Liver (tissue), 9 donors: ENCODE data around the gene CADPS. TPM values are rescaled to one million over a fixed set of nuclear protein-coding genes. Genes with fewer than 3 reads are reported as not detected.

Experiments
- DNase-seq: peaks from one replicate; pipeline ENCODE4 v3.0.0-alpha.2; 2017; ENCODE audit warnings: low spot score
- H3K27ac ChIP-seq, 2 donors: one replicate each; pipeline ENCODE4 v1.7.0; 2013; ENCODE audit warnings: inconsistent platforms in 2 of 2, low read length in 2 of 2, control low read depth in 1 of 2, low read depth in 1 of 2, mild to moderate bottlenecking in 1 of 2
- H3K27me3 ChIP-seq, 4 donors: one replicate each; pipeline versions ENCODE4 v1.6.1 to v1.7.0; 2013; ENCODE audit warnings: low read length in 3 of 4, inconsistent platforms in 1 of 4, mild to moderate bottlenecking in 1 of 4, moderate library complexity in 1 of 4; ENCODE audit not compliant: control insufficient read depth in 4 of 4, insufficient read depth in 4 of 4
- H3K36me3 ChIP-seq, 4 donors: one replicate each; pipeline versions ENCODE4 v1.6.1 to v1.7.0; 2013; ENCODE audit warnings: low read length in 3 of 4, mild to moderate bottlenecking in 3 of 4, low read depth in 1 of 4, moderate library complexity in 1 of 4; ENCODE audit not compliant: control insufficient read depth in 4 of 4, insufficient read depth in 3 of 4
- H3K4me1 ChIP-seq, 4 donors: one replicate each; pipeline versions ENCODE4 v1.6.1 to v1.7.0; 2013; ENCODE audit warnings: low read length in 3 of 4, mild to moderate bottlenecking in 3 of 4, moderate library complexity in 1 of 4; ENCODE audit not compliant: control insufficient read depth in 4 of 4, insufficient read depth in 4 of 4
- H3K4me3 ChIP-seq, 3 donors: one replicate each; pipeline versions ENCODE4 v1.6.1 to v1.7.0; 2013; ENCODE audit warnings: low read length in 3 of 3, control low read depth in 1 of 3, low read depth in 1 of 3, mild to moderate bottlenecking in 1 of 3
- H3K9ac ChIP-seq, 2 donors: one replicate each; pipeline ENCODE4 v1.7.0; 2013; ENCODE audit warnings: low read length in 2 of 2, mild to moderate bottlenecking in 2 of 2, moderate library complexity in 2 of 2, control low read depth in 1 of 2, low read depth in 1 of 2
- H3K9me3 ChIP-seq, 4 donors: one replicate each; pipeline versions ENCODE4 v1.6.1 to v1.7.0; 2013; ENCODE audit warnings: low read length in 3 of 4; ENCODE audit not compliant: control insufficient read depth in 4 of 4
- EGR1 ChIP-seq, 2 donors: IDR thresholded peaks; 2 replicates each; pipeline ENCODE4 v1.6.1; 2016 to 2018; ENCODE audit warnings: antibody characterized with exemption in 2 of 2, low read depth in 2 of 2
- FOXA1 ChIP-seq: IDR thresholded peaks from 2 replicates; pipeline ENCODE4 v1.6.1; 2016; ENCODE audit warnings: antibody characterized with exemption
- FOXA2 ChIP-seq: IDR thresholded peaks from 2 replicates; pipeline ENCODE4 v1.6.1; 2016; ENCODE audit warnings: antibody characterized with exemption
- GABPA ChIP-seq, 2 donors: IDR thresholded peaks in 1 of 2; conservative IDR thresholded peaks in 1 of 2; 2 replicates each; pipeline ENCODE4 v1.6.1; 2016; ENCODE audit warnings: antibody characterized with exemption in 2 of 2, mild to moderate bottlenecking in 1 of 2, moderate library complexity in 1 of 2
- HNF4A ChIP-seq, 2 donors: conservative IDR thresholded peaks; 2 replicates each; pipeline ENCODE4 v1.6.1; 2016; ENCODE audit warnings: antibody characterized with exemption in 2 of 2, mild to moderate bottlenecking in 2 of 2
- HNF4G ChIP-seq: IDR thresholded peaks from 2 replicates; pipeline ENCODE4 v1.6.1; 2016; ENCODE audit warnings: antibody characterized with exemption
- NR2F2 ChIP-seq: IDR thresholded peaks from 2 replicates; pipeline ENCODE4 v1.6.1; 2016; ENCODE audit warnings: antibody characterized with exemption
- RAD21 ChIP-seq, 2 donors: IDR thresholded peaks; 2 replicates each; pipeline ENCODE4 v1.6.1; 2016; ENCODE audit warnings: antibody characterized with exemption in 2 of 2, mild to moderate bottlenecking in 2 of 2
- RXRA ChIP-seq, 2 donors: IDR thresholded peaks; 2 replicates each; pipeline ENCODE4 v1.6.1; 2017 to 2018; ENCODE audit warnings: antibody characterized with exemption in 2 of 2, mild to moderate bottlenecking in 1 of 2
- SP1 ChIP-seq: IDR thresholded peaks from 2 replicates; pipeline ENCODE4 v1.6.1; 2018; ENCODE audit warnings: antibody characterized with exemption, mild to moderate bottlenecking
- TAF1 ChIP-seq: conservative IDR thresholded peaks from 2 replicates; pipeline ENCODE4 v1.6.1; 2016; ENCODE audit warnings: antibody characterized with exemption, mild to moderate bottlenecking
- YY1 ChIP-seq: IDR thresholded peaks from 2 replicates; pipeline ENCODE4 v1.6.1; 2016; ENCODE audit warnings: antibody characterized with exemption, mild to moderate bottlenecking
- WGBS: extraction: QIAGEN DNeasy Blood & Tissue Kit; methylation state at CpG from one replicate; pipeline ENCODE4 v1.1.7; 2013; 5-methylcytosine and 5-hydroxymethylcytosine counted together
- polyA plus RNA-seq, 2 donors: library from polyadenylated mRNA; stranded (reverse) in 1 of 2; unstranded in 1 of 2; fragments of 200-250 nt in 1 of 2; fragments of >200 nt in 1 of 2; fragmentation: Nextera tagmentation in 1 of 2; extraction: Ambion mirVana in 1 of 2; gene quantifications; one replicate each; pipeline versions ENCODE4 v1.2.1 to v1.2.3, GENCODE V29; 2013 to 2015
- total RNA-seq, 2 donors: library from RNA; depleted of rRNA; stranded (reverse); fragments of >200 nt; gene quantifications; one replicate each; pipeline ENCODE4 v1.2.3, GENCODE V29; 2014
- TF ChIP-seq, protein P1 (sequence below): IDR thresholded peaks from 2 replicates; pipeline ENCODE4 v1.6.1; 2016; ENCODE audit warnings: antibody characterized with exemption
- TF ChIP-seq, protein P2 (sequence below): IDR thresholded peaks from 2 replicates; pipeline ENCODE4 v1.6.1; 2016; ENCODE audit warnings: antibody characterized with exemption
- TF ChIP-seq, protein P3 (sequence below): fragments of 150-350 bp; IDR thresholded peaks from 2 replicates; pipeline ENCODE4 v1.5.1; 2017; ENCODE audit warnings: improper control_type of control experiment, low read depth, low read length; ENCODE audit not compliant: missing input control
- TF ChIP-seq, protein P4 (sequence below): IDR thresholded peaks from 2 replicates; pipeline ENCODE4 v1.6.1; 2016; ENCODE audit warnings: antibody characterized with exemption, mild to moderate bottlenecking
- TF ChIP-seq, protein P5 (sequence below): IDR thresholded peaks from 2 replicates; pipeline ENCODE4 v1.6.1; 2016; ENCODE audit warnings: antibody characterized with exemption
- donor health status: healthy.
- donor health status: healthy.
- donor health status: healthy.
- donor health status: healthy.
- donor health status: healthy.

CADPS gene
- total and polyA plus RNA-seq, 4 donors, result 0.05 to 0.37 (median 0.17) TPM; not detected in 1

DNA sequence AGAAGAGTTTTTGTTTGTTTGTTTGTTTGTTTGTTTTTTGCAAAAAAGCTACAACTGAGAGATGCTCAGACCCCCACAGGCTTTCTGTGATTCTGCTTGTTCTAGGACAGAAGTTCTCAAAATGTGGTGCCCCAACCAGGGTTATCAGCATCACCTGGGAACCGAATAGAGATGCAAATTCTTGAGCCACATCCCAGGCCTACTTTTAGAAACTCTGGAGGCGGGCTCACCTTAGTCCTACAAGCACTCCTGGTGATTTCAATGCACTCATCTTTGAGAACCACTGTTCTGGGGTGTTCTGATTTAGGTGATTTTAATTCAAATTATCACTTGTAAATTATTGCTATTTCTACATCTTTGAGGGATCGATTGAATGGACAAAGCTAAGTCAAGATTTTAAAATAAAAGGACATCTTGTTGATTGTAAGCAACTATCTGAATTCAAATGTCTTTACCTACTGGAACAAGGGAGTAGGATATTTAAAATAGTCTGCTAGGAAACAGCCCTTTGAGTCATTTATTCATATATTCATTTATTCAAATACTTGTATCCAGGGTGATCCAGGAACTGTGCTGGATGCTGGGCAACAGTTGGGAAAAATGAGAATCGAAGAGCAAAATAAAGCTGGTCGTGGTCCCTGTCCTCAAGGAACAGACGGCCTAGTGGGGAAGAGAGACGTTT is 44.7 kb upstream of the CADPS start:
- Histone ChIP-seq H3K4me3 (no peak overlapping the region), H3K27me3 (peaks cover 0 to 3% (median 0%) of the 10 kb centered on the region in 4 donors), H3K9me3 (no peaks in the 10 kb centered on the region), H3K36me3 (no peaks in the 10 kb centered on the region), H3K27ac (no peak overlapping the region), H3K9ac (no peak overlapping the region), H3K4me1 (no peaks in the 10 kb centered on the region)
- TF ChIP-seq TAF1 (no peak), RXRA (IDR thresholded peaks at IDR 0.05) (no peak), HNF4G (no peak), GABPA (IDR thresholded peaks at IDR 0.05 in 1 of 2, conservative IDR thresholded peaks at IDR 0.05 in 1 of 2) (no peak), YY1 (no peak), HNF4A (conservative IDR thresholded peaks at IDR 0.05) (no peak)
- TF ChIP-seq, protein P1, sequence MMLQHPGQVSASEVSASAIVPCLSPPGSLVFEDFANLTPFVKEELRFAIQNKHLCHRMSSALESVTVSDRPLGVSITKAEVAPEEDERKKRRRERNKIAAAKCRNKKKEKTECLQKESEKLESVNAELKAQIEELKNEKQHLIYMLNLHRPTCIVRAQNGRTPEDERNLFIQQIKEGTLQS, result no peak
- TF ChIP-seq, protein P2, sequence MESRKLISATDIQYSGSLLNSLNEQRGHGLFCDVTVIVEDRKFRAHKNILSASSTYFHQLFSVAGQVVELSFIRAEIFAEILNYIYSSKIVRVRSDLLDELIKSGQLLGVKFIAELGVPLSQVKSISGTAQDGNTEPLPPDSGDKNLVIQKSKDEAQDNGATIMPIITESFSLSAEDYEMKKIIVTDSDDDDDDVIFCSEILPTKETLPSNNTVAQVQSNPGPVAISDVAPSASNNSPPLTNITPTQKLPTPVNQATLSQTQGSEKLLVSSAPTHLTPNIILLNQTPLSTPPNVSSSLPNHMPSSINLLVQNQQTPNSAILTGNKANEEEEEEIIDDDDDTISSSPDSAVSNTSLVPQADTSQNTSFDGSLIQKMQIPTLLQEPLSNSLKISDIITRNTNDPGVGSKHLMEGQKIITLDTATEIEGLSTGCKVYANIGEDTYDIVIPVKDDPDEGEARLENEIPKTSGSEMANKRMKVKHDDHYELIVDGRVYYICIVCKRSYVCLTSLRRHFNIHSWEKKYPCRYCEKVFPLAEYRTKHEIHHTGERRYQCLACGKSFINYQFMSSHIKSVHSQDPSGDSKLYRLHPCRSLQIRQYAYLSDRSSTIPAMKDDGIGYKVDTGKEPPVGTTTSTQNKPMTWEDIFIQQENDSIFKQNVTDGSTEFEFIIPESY, result no peak
- 74% methylated on average over 7 of the region's 7 CpGs for WGBS
- DNase-seq, result no peak

DNA sequence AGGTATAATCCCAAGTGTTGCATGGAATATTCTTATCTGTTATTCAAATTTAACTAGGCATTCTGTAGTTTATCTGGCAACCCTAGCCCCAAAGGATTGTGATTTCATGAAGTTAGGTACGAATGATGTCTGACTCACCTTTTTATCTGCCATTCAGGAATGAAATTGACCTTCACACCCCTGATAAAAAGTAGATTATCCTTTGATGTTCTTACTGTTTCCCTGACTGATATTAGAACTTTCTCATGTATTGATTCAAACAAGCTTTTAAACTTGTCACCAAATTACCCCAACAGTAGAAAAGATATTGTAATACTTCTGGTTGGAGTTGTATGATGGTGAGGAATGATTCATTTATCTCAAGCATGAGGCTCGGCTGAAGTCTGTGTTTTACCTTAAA is 43.6 kb upstream of the CADPS start:
- H3K36me3 ChIP-seq, result no peaks in the 10 kb centered on the region
- H3K9ac ChIP-seq, result no peak overlapping the region
- H3K9me3 ChIP-seq, result no peaks in the 10 kb centered on the region
- no peak for DNase-seq
- no peaks in the 10 kb centered on the region for H3K4me1 ChIP-seq
- no peak overlapping the region for H3K27ac ChIP-seq
- TF ChIP-seq GABPA (IDR thresholded peaks at IDR 0.05 in 1 of 2, conservative IDR thresholded peaks at IDR 0.05 in 1 of 2), result no peak
- TF ChIP-seq TAF1, result no peak
- TF ChIP-seq, protein P3, sequence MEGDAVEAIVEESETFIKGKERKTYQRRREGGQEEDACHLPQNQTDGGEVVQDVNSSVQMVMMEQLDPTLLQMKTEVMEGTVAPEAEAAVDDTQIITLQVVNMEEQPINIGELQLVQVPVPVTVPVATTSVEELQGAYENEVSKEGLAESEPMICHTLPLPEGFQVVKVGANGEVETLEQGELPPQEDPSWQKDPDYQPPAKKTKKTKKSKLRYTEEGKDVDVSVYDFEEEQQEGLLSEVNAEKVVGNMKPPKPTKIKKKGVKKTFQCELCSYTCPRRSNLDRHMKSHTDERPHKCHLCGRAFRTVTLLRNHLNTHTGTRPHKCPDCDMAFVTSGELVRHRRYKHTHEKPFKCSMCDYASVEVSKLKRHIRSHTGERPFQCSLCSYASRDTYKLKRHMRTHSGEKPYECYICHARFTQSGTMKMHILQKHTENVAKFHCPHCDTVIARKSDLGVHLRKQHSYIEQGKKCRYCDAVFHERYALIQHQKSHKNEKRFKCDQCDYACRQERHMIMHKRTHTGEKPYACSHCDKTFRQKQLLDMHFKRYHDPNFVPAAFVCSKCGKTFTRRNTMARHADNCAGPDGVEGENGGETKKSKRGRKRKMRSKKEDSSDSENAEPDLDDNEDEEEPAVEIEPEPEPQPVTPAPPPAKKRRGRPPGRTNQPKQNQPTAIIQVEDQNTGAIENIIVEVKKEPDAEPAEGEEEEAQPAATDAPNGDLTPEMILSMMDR, result no peak
- TF ChIP-seq NR2F2, result no peak
- TF ChIP-seq EGR1 (IDR thresholded peaks at IDR 0.05; ENCODE audit: low read depth in 2 of 2), result no peak
- no peak for TF ChIP-seq RXRA (IDR thresholded peaks at IDR 0.05)
- TF ChIP-seq RAD21 (IDR thresholded peaks at IDR 0.05), result no peak
- TF ChIP-seq, protein P4, sequence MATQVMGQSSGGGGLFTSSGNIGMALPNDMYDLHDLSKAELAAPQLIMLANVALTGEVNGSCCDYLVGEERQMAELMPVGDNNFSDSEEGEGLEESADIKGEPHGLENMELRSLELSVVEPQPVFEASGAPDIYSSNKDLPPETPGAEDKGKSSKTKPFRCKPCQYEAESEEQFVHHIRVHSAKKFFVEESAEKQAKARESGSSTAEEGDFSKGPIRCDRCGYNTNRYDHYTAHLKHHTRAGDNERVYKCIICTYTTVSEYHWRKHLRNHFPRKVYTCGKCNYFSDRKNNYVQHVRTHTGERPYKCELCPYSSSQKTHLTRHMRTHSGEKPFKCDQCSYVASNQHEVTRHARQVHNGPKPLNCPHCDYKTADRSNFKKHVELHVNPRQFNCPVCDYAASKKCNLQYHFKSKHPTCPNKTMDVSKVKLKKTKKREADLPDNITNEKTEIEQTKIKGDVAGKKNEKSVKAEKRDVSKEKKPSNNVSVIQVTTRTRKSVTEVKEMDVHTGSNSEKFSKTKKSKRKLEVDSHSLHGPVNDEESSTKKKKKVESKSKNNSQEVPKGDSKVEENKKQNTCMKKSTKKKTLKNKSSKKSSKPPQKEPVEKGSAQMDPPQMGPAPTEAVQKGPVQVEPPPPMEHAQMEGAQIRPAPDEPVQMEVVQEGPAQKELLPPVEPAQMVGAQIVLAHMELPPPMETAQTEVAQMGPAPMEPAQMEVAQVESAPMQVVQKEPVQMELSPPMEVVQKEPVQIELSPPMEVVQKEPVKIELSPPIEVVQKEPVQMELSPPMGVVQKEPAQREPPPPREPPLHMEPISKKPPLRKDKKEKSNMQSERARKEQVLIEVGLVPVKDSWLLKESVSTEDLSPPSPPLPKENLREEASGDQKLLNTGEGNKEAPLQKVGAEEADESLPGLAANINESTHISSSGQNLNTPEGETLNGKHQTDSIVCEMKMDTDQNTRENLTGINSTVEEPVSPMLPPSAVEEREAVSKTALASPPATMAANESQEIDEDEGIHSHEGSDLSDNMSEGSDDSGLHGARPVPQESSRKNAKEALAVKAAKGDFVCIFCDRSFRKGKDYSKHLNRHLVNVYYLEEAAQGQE, result no peak
- TF ChIP-seq HNF4A (conservative IDR thresholded peaks at IDR 0.05), result no peak
- TF ChIP-seq FOXA2, result no peak
- TF ChIP-seq, protein P5, sequence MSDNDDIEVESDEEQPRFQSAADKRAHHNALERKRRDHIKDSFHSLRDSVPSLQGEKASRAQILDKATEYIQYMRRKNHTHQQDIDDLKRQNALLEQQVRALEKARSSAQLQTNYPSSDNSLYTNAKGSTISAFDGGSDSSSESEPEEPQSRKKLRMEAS, result no peak
- TF ChIP-seq YY1, result no peak
- TF ChIP-seq HNF4G, result no peak
- TF ChIP-seq FOXA1, result no peak
- TF ChIP-seq SP1, result no peak
- TF ChIP-seq, protein P2, result no peak
- H3K4me3 ChIP-seq, result no peak overlapping the region
- WGBS, result 54% methylated on average over 2 of the region's 2 CpGs
- peaks cover 0 to 4% (median 2%) of the 10 kb centered on the region in 4 donors for H3K27me3 ChIP-seq
